Panc1 (cell line): Measurements from ENCODE around the gene ANTXR2. TPM values are rescaled to one million over a fixed set of nuclear protein-coding genes. Genes with fewer than 3 reads are reported as not detected.

Experiments used
- ATAC-seq: fragments of 200-7000 bp; cut with Tn5 transposase; 2 replicates; pipeline ENCODE4 v1.9.1; 2020; ENCODE audit warnings: mild to moderate bottlenecking, moderate library complexity
- BruUV-seq: library from RNA; stranded (reverse); fragments of 400-500 nt; replicated peaks from 2 replicates; lab custom pipeline; 2021; lab: Mats Ljungman, UMichigan
- CTCF ChIA-PET: fragments of 300-600 bp; sonication (Branson Sonifier 250); formaldehyde crosslinking; loops from one replicate; lab custom pipeline; 2022; ENCODE audit warnings: antibody characterized with exemption; lab: Charles Lee
- POLR2A ChIA-PET: fragments of 300-600 bp; sonication (Branson Sonifier 250); formaldehyde crosslinking; loops from one replicate; lab custom pipeline; 2022; ENCODE audit warnings: antibody characterized with exemption; lab: Charles Lee
- DNase-seq: peaks from one replicate; pipeline ENCODE4 v3.0.0-alpha.2; 2010; ENCODE audit warnings: low read depth, low spot score
- H3K27ac ChIP-seq: 2 replicates; pipeline ENCODE4 v1.5.1; 2011; ENCODE audit warnings: mild to moderate bottlenecking, low read length, inconsistent platforms
- H3K27me3 ChIP-seq: fragments of 200-500 bp; sonication (Bioruptor generic); 2 replicates; pipeline ENCODE4 v1.6.0; 2014; ENCODE audit warnings: low read length, inconsistent platforms; ENCODE audit not compliant: control insufficient read depth, insufficient read depth
- H3K36me3 ChIP-seq: fragments of 200-500 bp; sonication (Bioruptor generic); 2 replicates; pipeline ENCODE4 v1.5.1; 2014; ENCODE audit warnings: inconsistent platforms, mild to moderate bottlenecking, low read length, moderate library complexity; ENCODE audit not compliant: control insufficient read depth, insufficient read depth
- H3K4me1 ChIP-seq: 2 replicates; pipeline ENCODE4 v1.5.1; 2011; ENCODE audit warnings: inconsistent platforms, mild to moderate bottlenecking, low read length, moderate library complexity; ENCODE audit not compliant: control insufficient read depth, insufficient read depth
- H3K4me3 ChIP-seq, 2 experiments: 2 replicates each; pipeline ENCODE4 v1.5.1; 2011 to 2012; ENCODE audit warnings: low read depth in 2 of 2, low read length in 2 of 2, mild to moderate bottlenecking in 2 of 2, inconsistent platforms in 1 of 2, moderate library complexity in 1 of 2
- H3K9me3 ChIP-seq: fragments of 200-500 bp; sonication (Bioruptor generic); 2 replicates; pipeline ENCODE4 v1.5.1; 2014; ENCODE audit warnings: low read depth, mild to moderate bottlenecking, inconsistent platforms, low read length, moderate library complexity; ENCODE audit not compliant: control insufficient read depth, insufficient read depth
- CTCF ChIP-seq: fragments of 450-650 bp; IDR thresholded peaks from 2 replicates; pipeline ENCODE4 v1.5.1; 2017; ENCODE audit warnings: mild to moderate bottlenecking
- POLR2AphosphoS5 ChIP-seq: IDR thresholded peaks from 2 replicates; pipeline ENCODE4 v1.6.1; 2012; ENCODE audit warnings: mild to moderate bottlenecking, low read depth, low read length, moderate library complexity
- REST ChIP-seq, 2 experiments: IDR thresholded peaks; 2 replicates each; pipeline ENCODE4 v1.6.1; 2011 to 2012; ENCODE audit warnings: low read depth in 2 of 2, control low read depth in 1 of 2, low read length in 1 of 2, mild to moderate bottlenecking in 1 of 2, moderate library complexity in 1 of 2; ENCODE audit not compliant: insufficient read depth in 1 of 2
- SIN3A ChIP-seq: IDR thresholded peaks from 2 replicates; pipeline ENCODE4 v1.6.1; 2012; ENCODE audit warnings: low read depth, mild to moderate bottlenecking, low read length, moderate library complexity, borderline replicate concordance; ENCODE audit not compliant: insufficient read depth
- TCF7L2 ChIP-seq: IDR thresholded peaks from 2 replicates; pipeline ENCODE4 v1.6.1; 2011; ENCODE audit warnings: mild to moderate bottlenecking, low read depth, low read length, inconsistent platforms
- in situ Hi-C: cut with HindIII; loops from 2 replicates; pipeline ENCODE4 v1.10.0; 2016; ENCODE audit warnings: low sequenced_read_pairs, low pct_unique_long_range_greater_than_20kb
- intact Hi-C: fragments of 100-400 bp; cut with micrococcal nuclease; formaldehyde crosslinking; loops from one replicate; pipeline ENCODE4 v1.10.0; 2022; ENCODE audit not compliant: unreplicated experiment
- total RNA-seq: library from RNA; stranded (reverse); gene quantifications from one replicate; pipeline ENCODE4 v1.2.1, GENCODE V29; 2021; ENCODE audit not compliant: unreplicated experiment

The ANTXR2 gene
- total RNA-seq, 1 experiment from 2014 or later: 27.8 TPM

GRCh38 chr4:79964400-79965211 is 108.4 kb downstream of the ANTXR2 start:
- POLR2A ChIA-PET: no interaction called here
- CTCF ChIA-PET: no interaction called here
- no peak for TF ChIP-seq SIN3A
- no peak for TF ChIP-seq TCF7L2
- no peak for TF ChIP-seq POLR2AphosphoS5
- TF ChIP-seq REST (IDR thresholded peaks at IDR 0.05; ENCODE audit: insufficient read depth in 1 of 2, low read depth in 2 of 2, low read length in 1 of 2): no peak
- no peak for TF ChIP-seq CTCF
- Histone ChIP-seq H3K9me3 (no peaks in the 10 kb centered on the region), H3K27ac (no peak overlapping the region), H3K36me3 (no peaks in the 10 kb centered on the region; the same call in 1 of the 2 replicates), H3K27me3 (no peaks in the 10 kb centered on the region), H3K4me1 (no peaks in the 10 kb centered on the region), H3K4me3 (no peak overlapping the region)
- intact Hi-C loops: no loop called here
- DNase-seq: no peak
- no peak for ATAC-seq
- in situ Hi-C loops: no loop called here
- BruUV-seq: no TSS peak

GRCh38 chr4:79964020-79964399 is 109.0 kb downstream of the ANTXR2 start:
- in situ Hi-C loops: no loop called here

More at GRCh38 chr4:79964020-79964399, 109.0 kb downstream of the ANTXR2 start:
- CTCF ChIA-PET: no interaction called here
- no peaks in the 10 kb centered on the region for H3K9me3 ChIP-seq
- H3K27ac ChIP-seq: no peak overlapping the region
- H3K27me3 ChIP-seq: no peaks in the 10 kb centered on the region
- DNase-seq (no peak), ATAC-seq (no peak)
- H3K4me1 ChIP-seq: no peaks in the 10 kb centered on the region
- no peak for TF ChIP-seq POLR2AphosphoS5
- no peak for TF ChIP-seq REST (IDR thresholded peaks at IDR 0.05; ENCODE audit: insufficient read depth in 1 of 2, low read depth in 2 of 2, low read length in 1 of 2)
- TF ChIP-seq SIN3A: no peak
- no peak for TF ChIP-seq TCF7L2
- no peak for TF ChIP-seq CTCF
- BruUV-seq: no TSS peak
- intact Hi-C loops: no loop called here
- POLR2A ChIA-PET: no interaction called here
- no peaks in the 10 kb centered on the region; the same call in 1 of the 2 replicates for H3K36me3 ChIP-seq
- H3K4me3 ChIP-seq: no peak overlapping the region
